ENCODE measurements around the gene PTPRM.

GRCh38 chr18:7657050-7657449, 89.9 kb downstream of the PTPRM start:
- TF ChIP-seq ESRRA (IDR thresholded peaks at IDR 0.05; ENCODE audit: borderline replicate concordance, low read length) (no peak), POLR2A (IDR thresholded peaks at IDR 0.05; ENCODE audit: low read length) (no peak), MAFK (IDR thresholded peaks at IDR 0.05; ENCODE audit: partially characterized antibody) (no peak), CTCF (IDR thresholded peaks at IDR 0.05) (no peak), REST (IDR thresholded peaks at IDR 0.05) (no peak), ELK1 (IDR thresholded peaks at IDR 0.05; ENCODE audit: low read depth, low read length) (no peak), FOSL2 (IDR thresholded peaks at IDR 0.05) (no peak), FOSL2 (CRISPR knock-in tag; IDR thresholded peaks at IDR 0.05) (no peak), ZC3H11A (IDR thresholded peaks at IDR 0.05) (no peak), SMC3 (IDR thresholded peaks at IDR 0.05) (no peak), RCOR1 (IDR thresholded peaks at IDR 0.05; ENCODE audit: low read depth, low read length) (no peak)
